Suprapubic skin (tissue), 4 donors: ENCODE results near the gene TSR1. TPM values are rescaled to one million over a fixed set of nuclear protein-coding genes. Genes with fewer than 3 reads are reported as not detected.
A peak's percentile ranks its signal among the peaks of the same experiment; 100 is the strongest.
"Not testable (repeated sequence)": the region's sequence is repeated elsewhere in the genome, so short reads cannot be mapped to it uniquely, and the experiment has no call there.

ENCODE experiments used
- DNase-seq, 2 donors: peaks; one replicate each; pipeline ENCODE4 v3.0.0-alpha.2; 2019; ENCODE audit warnings: low spot score in 2 of 2
- H3K27ac ChIP-seq: fragments of 200-600 bp; sonication (generic); one replicate; pipeline ENCODE4 v1.5.1; 2019
- H3K27me3 ChIP-seq: fragments of 200-600 bp; sonication (generic); one replicate; pipeline ENCODE4 v1.5.1; 2019
- H3K36me3 ChIP-seq: fragments of 200-600 bp; sonication (generic); one replicate; pipeline ENCODE4 v1.5.1; 2019
- H3K4me1 ChIP-seq: fragments of 200-600 bp; sonication (generic); one replicate; pipeline ENCODE4 v1.5.1; 2019
- H3K4me3 ChIP-seq: fragments of 200-600 bp; sonication (generic); one replicate; pipeline ENCODE4 v1.5.1; 2019; ENCODE audit warnings: mild to moderate bottlenecking
- H3K9me3 ChIP-seq: fragments of 200-600 bp; sonication (generic); one replicate; pipeline ENCODE4 v1.5.1; 2019
- CTCF ChIP-seq, 2 donors: fragments of 200-600 bp in 1 of 2; fragments of 450-650 bp in 1 of 2; sonication (generic) in 1 of 2; IDR thresholded peaks; one replicate each; pipeline ENCODE4 v1.5.1; 2016 to 2019; ENCODE audit warnings: antibody characterized with exemption in 2 of 2, mild to moderate bottlenecking in 1 of 2, moderate library complexity in 1 of 2
- EP300 ChIP-seq: sonication (generic); formaldehyde crosslinking; IDR thresholded peaks from one replicate; pipeline ENCODE4 v1.6.1; 2017; ENCODE audit warnings: antibody characterized with exemption
- POLR2A ChIP-seq, 2 donors: fragments of 450-650 bp; IDR thresholded peaks; one replicate each; pipeline ENCODE4 v1.6.1; 2017; ENCODE audit warnings: antibody characterized with exemption in 2 of 2, mild to moderate bottlenecking in 2 of 2, moderate library complexity in 2 of 2
- POLR2AphosphoS5 ChIP-seq, 3 donors: sonication (generic); formaldehyde crosslinking; IDR thresholded peaks; one replicate each; pipeline ENCODE4 v1.6.1; 2017; ENCODE audit warnings: antibody characterized with exemption in 3 of 3
- WGBS: methylation state at CpG from one replicate; pipeline ENCODE4 v1.1.5; 2018; 5-methylcytosine and 5-hydroxymethylcytosine counted together
- total RNA-seq, 4 donors: library from RNA; depleted of rRNA; stranded (reverse); fragments of >200 nt; gene quantifications; one replicate each; pipeline ENCODE4 v1.1.0, GENCODE V29; 2016

TSR1 gene
- total RNA-seq, 4 donors from 2014 or later, result 44.3 to 68.6 (median 59.3) TPM

DNA sequence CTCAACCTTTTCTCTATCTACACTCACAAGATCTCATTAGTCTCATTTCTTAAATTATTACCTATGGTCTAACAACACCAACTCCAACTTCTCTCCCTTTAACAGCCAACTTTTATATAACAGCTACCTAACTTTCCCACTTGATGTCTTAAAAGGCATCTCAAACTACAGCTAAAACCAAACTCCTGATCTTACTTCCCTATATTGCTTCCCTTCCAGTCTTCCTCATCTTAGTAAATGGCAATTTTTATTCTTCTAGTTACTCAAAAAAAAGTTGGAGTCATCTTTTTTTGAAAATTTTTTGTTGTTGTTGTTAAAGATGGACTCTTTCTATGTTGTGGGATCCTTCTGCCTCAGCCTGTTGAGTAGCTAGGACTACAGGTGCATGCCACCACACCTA, 17.2 kb downstream of the TSR1 start:
- Histone ChIP-seq H3K4me3 (no peak overlapping the region), H3K36me3 (peaks cover 50% of the 10 kb centered on the region), H3K9me3 (no peaks in the 10 kb centered on the region), H3K4me1 (no peaks in the 10 kb centered on the region), H3K27me3 (no peaks in the 10 kb centered on the region), H3K27ac (no peak overlapping the region)
- DNase-seq, result no peak
- TF ChIP-seq POLR2AphosphoS5 (IDR thresholded peaks at IDR 0.05) (no peak), POLR2A (IDR thresholded peaks at IDR 0.05) (no peak), CTCF (IDR thresholded peaks at IDR 0.05) (no peak), EP300 (no peak)

DNA sequence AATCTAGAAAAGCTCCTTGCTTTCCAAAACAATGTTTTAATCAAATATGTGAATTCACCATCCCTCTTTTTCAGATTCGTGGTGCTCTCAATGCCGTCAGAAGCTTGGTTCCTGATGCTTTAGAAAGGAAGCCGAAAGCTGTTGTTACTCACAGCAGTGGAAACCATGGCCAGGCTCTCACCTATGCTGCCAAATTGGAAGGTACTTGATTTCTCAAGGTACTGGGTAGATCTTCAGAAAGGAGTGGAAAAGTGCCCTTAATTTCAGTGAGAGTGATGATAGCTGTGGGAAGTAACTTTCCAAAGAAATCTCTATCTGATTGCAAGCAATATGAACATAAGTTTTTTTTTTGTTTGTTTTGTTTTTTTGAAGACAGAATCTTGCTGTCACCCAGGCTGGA, 18.5 kb downstream of the TSR1 start:
- no peaks in the 10 kb centered on the region for H3K9me3 ChIP-seq
- peaks cover 38% of the 10 kb centered on the region for H3K36me3 ChIP-seq
- WGBS, result 89% methylated on average over 3 of the region's 3 CpGs
- no peaks in the 10 kb centered on the region for H3K27me3 ChIP-seq
- TF ChIP-seq EP300, result no peak
- no peak for TF ChIP-seq POLR2A (IDR thresholded peaks at IDR 0.05)
- no peak for TF ChIP-seq CTCF (IDR thresholded peaks at IDR 0.05)
- TF ChIP-seq POLR2AphosphoS5 (IDR thresholded peaks at IDR 0.05), result no peak
- no peaks in the 10 kb centered on the region for H3K4me1 ChIP-seq
- H3K27ac ChIP-seq, result no peak overlapping the region
- DNase-seq, result peak in 1 of 2 donors; percentile 12
- H3K4me3 ChIP-seq, result no peak overlapping the region

DNA sequence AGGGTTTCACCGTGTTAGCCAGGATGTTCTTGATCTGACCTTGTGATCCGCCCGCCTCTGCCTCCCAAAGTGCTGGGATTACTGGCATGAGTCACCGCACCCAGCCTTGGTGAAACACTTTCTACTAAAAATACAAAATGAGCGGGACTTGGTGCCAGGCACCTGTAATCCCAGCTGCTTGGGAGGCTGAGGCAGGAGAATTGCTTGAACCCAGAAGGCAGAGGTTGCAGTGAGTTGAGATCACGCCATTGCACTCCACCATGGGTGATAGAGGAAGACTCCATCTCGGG, 19.4 kb downstream of the TSR1 start:
- H3K27me3 ChIP-seq, DNase-seq, H3K4me3 ChIP-seq, H3K9me3 ChIP-seq, H3K27ac ChIP-seq, H3K4me1 ChIP-seq: not testable (repeated sequence)
- peaks cover 28% of the 10 kb centered on the region for H3K36me3 ChIP-seq
- WGBS, result 62% methylated on average over 7 of the region's 7 CpGs

- TF ChIP-seq CTCF (IDR thresholded peaks at IDR 0.05) (no peak), POLR2AphosphoS5 (IDR thresholded peaks at IDR 0.05) (no peak), EP300 (no peak), POLR2A (IDR thresholded peaks at IDR 0.05) (no peak)
- Histone ChIP-seq H3K4me3 (no peak overlapping the region), H3K27me3 (no peaks in the 10 kb centered on the region), H3K27ac (no peak overlapping the region), H3K9me3 (no peaks in the 10 kb centered on the region), H3K36me3 (no peaks in the 10 kb centered on the region), H3K4me1 (no peaks in the 10 kb centered on the region)
- DNase-seq, result peak in 1 of 2 donors; percentile 6
- WGBS, result 94% methylated on average over 5 of the region's 5 CpGs
These were observed 23.5 kb downstream of the TSR1 start for GRCh38 chr17:2312736-2313135.

GRCh38 chr17:2309338-2310154, 26.7 kb downstream of the TSR1 start:
- H3K36me3 ChIP-seq, result no peaks in the 10 kb centered on the region
- TF ChIP-seq CTCF (IDR thresholded peaks at IDR 0.05) (no peak), POLR2AphosphoS5 (IDR thresholded peaks at IDR 0.05) (no peak), EP300 (no peak), POLR2A (IDR thresholded peaks at IDR 0.05) (no peak)
- H3K4me1 ChIP-seq, result peaks cover 7% of the 10 kb centered on the region
- H3K9me3 ChIP-seq, result no peaks in the 10 kb centered on the region
- no peaks in the 10 kb centered on the region for H3K27me3 ChIP-seq
- H3K4me3 ChIP-seq, result no peak overlapping the region
- no peak overlapping the region for H3K27ac ChIP-seq
- 70% methylated on average over 6 of the region's 6 CpGs for WGBS
- DNase-seq, result peak in 1 of 2 donors; percentile 32

DNA sequence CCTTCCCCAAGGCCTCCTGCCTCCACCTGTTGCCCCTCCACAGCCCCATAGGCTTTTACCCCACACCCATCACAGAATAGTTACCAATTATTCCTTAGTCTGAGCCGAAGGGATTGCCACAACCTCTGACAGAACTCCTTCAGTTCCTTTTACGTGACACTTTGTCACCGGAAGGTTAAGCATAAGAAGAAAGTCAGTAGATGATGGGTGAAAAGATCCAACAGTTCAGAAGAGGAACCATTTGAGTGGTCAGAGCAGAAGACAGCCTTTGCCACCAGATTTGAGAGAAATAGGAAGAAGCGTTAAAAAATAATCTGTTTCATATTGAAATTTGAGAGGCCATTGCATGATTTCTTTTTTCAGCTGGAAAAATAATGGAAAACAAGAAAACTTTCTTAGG, 31.3 kb downstream of the TSR1 start:
- H3K4me3 ChIP-seq, result no peak overlapping the region
- no peaks in the 10 kb centered on the region for H3K27me3 ChIP-seq
- WGBS, result 83% methylated on average over 4 of the region's 4 CpGs
- no peak for DNase-seq
- H3K4me1 ChIP-seq, result peaks cover 31% of the 10 kb centered on the region
- TF ChIP-seq EP300, result no peak
- TF ChIP-seq POLR2AphosphoS5 (IDR thresholded peaks at IDR 0.05), result no peak
- no peak for TF ChIP-seq CTCF (IDR thresholded peaks at IDR 0.05)
- no peak for TF ChIP-seq POLR2A (IDR thresholded peaks at IDR 0.05)
- H3K9me3 ChIP-seq, result no peaks in the 10 kb centered on the region
- peaks cover under 1% of the 10 kb centered on the region for H3K36me3 ChIP-seq
- H3K27ac ChIP-seq, result no peak overlapping the region
